GM13976 (cell line): ENCODE measurements around the gene RNF150.
A peak's percentile ranks its signal among the peaks of the same experiment; 100 is the strongest.
"Not testable (repeated sequence)": the region's sequence is repeated elsewhere in the genome, so short reads cannot be mapped to it uniquely, and the experiment has no call there.

ENCODE experiments used
- DNase-seq: peaks from one replicate; pipeline ENCODE4 v3.0.0; 2012; ENCODE audit warnings: low spot score
- CTCF ChIP-seq: IDR thresholded peaks from 2 replicates; pipeline ENCODE4 v1.5.1; 2012; ENCODE audit warnings: borderline replicate concordance, mild to moderate bottlenecking; ENCODE audit not compliant: insufficient read depth; ENCODE audit errors: extremely low read depth, missing control alignments, control extremely low read depth
- in situ Hi-C: fragments of 300-500 bp; cut with MboI; formaldehyde crosslinking; loops from one replicate; pipeline ENCODE4 v1.12.0; 2022; ENCODE audit warnings: low sequenced_read_pairs, mixed read lengths, inconsistent platforms; ENCODE audit not compliant: unreplicated experiment

The RNF150 gene

GRCh38 chr4:141169391-141169790, 36.1 kb upstream of the RNF150 start:
- in situ Hi-C loops = no loop called here
- TF ChIP-seq CTCF = no peak
- no peak for DNase-seq

- in situ Hi-C loops, DNase-seq: not testable (repeated sequence)
Observed at GRCh38 chr4:141165001-141165400, 31.7 kb upstream of the RNF150 start.

- no peak for DNase-seq
- TF ChIP-seq CTCF = no peak
- in situ Hi-C loops = no loop called here
Observed at GRCh38 chr4:141159027-141159426, 25.8 kb upstream of the RNF150 start.

GRCh38 chr4:141158219-141158618, 24.9 kb upstream of the RNF150 start:
- TF ChIP-seq CTCF = peak; percentile 27
- in situ Hi-C loops = no loop called here
- peak; percentile 24 for DNase-seq

GRCh38 chr4:141155586-141155985, 22.3 kb upstream of the RNF150 start:
- TF ChIP-seq CTCF = no peak
- in situ Hi-C loops = no loop called here
- no peak for DNase-seq

GRCh38 chr4:141154725-141155124, 21.5 kb upstream of the RNF150 start:
- TF ChIP-seq CTCF = no peak
- DNase-seq = no peak
- in situ Hi-C loops = no loop called here

- DNase-seq = no peak
- TF ChIP-seq CTCF = no peak
- in situ Hi-C loops = no loop called here
Observed at GRCh38 chr4:141153751-141154510, 20.7 kb upstream of the RNF150 start.
